ENCODE results near the gene ATG7.
A peak's percentile ranks its signal among the peaks of the same experiment; 100 is the strongest.
"Not testable (repeated sequence)": the region's sequence is repeated elsewhere in the genome, so short reads cannot be mapped to it uniquely, and the experiment has no call there.

The ATG7 gene

DNA sequence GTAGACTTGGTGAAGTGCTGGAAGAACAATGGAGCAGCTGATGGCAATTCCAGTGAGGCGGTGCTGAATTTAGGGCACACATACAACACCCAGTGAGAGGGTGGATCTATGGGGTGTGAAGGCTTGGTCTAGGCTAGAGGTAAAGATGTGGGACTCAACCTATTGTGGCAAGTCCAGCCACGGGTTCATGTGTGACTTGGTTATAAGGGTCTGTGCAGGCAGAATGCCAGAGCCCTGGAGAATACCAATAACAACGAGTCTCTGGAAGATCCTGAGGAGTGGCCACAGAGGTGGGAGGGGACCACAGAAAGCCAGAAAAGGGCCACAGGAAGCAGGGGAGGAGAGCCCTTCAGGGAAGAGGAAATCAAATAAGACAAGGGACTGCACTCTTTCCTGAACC is 316.6 kb downstream of the ATG7 start:
- DNase-seq (ENCODE audit: low read depth, low spot score) = no peak

DNA sequence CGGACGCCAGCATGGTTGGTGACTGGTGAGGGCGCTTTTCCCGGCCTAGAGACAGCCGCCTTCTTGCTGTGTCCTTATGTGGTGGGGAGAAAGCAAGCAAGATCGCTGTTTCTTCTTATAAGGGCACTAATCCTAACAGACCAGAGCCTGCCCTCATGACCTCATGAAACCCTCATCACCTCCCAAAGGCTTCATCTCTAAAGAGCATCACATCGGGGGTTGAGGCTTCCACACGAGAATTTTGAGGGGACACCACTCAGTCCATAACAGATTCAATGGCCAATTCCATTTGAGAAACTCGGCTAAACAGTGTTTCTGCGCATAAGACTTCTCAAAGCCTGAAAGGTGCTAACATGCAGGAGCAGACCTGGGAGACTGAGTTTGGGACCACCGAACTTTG is 317.5 kb downstream of the ATG7 start:
- DNase-seq (ENCODE audit: low read depth, low spot score) = no peak

DNA sequence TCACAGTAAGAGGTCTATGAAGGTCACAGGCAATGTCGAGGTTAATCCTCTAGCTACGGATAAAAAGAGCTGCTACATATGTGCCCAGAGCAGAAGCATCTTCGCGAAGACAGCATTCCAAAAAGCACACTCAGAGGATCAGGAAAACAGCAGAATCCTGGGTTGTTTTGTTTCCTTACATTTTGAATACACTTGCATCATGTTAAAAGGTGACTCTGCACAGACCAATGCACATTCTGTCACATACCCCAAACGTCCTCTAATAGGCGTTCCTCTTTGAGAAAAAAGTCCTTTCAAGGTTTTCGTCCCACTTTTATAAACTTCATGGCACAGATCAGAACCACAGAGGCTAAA is 318.8 kb downstream of the ATG7 start:
- peak; percentile 49 for DNase-seq (ENCODE audit: low read depth, low spot score)

DNA sequence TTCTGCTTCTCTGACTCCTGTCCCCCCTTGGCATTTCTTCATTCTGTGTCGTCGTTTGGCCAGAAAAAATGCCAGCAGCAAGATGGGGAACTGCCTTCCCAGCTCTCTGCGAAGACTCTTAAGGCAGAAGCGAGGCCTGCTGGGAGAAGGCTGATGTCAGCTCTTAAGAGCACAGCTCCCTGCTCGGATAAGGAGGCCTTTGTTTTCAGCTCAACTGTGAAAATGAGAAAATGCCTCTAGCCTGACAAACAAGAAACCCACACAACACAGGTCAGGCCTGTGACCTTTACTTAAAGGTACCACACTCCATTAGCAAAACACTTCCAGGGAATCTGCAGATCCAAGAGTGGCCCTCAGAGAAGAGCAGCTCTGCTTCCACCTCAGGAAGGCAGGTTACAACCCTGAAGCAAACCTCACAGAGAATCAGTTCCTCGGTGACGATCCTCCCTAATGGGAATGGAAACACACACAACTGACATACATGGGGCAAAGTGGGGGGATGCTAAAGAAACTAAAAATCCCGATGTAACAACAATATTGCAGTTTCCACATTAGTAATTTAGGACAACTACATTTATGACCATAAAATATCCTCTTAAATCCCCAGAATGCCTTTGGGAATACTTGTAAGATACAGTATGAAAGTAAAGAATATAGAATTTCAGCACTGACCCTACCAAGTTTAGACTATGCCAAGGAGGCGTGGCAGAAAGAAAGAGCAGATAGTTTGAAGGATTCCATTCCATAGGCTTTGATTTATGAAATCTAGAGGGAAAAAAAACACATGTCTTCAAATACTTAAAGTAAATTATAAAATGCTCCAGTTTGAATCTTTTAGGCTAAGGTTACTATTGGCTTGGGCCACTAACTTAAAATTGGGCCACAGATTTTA is 319.4 kb downstream of the ATG7 start:
- peak; percentile 92 for DNase-seq (ENCODE audit: low read depth, low spot score)

DNA sequence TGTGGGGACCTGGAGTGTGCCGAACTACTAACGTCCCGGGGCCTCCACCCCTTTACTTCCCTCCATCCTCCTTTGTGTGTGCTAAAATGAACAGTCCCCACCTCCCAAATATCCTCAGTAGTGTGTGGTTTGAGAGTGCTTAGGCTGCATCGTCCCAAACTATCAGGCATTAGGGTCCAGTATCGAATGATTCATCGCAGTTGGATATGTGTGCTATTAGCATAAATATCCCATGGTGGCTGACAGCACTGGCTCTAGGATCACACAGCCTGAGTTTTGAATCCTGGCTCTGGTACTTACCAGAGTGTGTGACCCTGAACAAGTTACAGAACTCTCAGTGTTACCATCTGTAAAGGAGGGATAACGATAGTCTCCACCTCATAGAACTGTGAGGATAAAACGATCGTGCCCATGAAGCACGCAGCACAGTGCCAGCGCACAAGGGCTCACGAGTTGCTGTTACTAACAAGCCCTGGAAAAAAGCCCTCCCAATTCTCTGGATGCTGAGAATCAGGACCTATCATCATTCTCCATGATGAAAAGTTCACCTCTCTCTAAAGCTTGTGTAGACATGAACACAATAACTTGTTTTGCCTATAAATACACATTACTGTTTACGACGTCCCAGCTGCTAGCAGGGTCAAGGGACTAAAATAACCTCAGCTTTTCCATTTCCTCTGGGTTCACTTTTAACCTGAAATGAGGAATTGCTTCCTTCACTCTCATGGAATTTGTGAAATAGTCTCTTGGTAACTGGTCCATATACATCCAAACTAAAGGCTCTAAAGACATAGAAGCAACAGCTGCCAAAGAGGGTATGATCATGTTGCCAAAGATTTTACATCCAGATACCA is 320.5 kb downstream of the ATG7 start:
- peak; percentile 78 for DNase-seq (ENCODE audit: low read depth, low spot score)

DNA sequence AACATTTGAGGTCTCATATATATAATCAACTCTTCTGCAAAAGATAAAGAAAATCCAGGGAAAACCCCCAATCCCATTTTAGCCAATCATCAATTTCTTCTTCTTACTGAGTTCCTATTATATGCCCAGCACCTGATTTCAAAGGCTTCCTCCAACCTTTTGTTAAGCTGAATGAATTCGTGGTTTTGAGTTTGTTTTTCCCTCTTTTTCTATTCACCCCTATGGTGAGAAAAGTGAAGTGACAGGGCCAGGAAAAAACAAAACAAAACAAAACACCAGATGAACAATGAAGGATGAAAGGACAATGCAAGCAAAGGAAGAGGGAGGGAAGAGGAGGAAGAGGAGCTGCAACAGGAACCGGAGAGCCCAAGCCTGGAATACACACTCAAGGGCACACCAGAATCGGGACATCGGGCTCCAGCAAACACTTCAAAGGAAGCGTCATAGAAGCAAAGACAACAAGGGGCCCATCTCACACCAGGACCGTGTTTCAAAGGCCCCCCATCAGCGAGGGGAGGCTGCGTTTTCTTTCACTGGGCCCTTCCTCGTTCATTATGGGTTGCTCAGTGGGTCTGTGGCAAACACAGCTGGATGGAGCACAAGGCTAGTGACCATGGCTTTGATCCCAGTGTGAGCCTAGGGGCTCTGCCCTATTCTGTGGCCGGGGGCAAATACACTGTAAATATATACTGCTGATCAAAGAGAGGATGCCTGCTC is 321.3 kb downstream of the ATG7 start:
- DNase-seq (ENCODE audit: low read depth, low spot score) = no peak

DNA sequence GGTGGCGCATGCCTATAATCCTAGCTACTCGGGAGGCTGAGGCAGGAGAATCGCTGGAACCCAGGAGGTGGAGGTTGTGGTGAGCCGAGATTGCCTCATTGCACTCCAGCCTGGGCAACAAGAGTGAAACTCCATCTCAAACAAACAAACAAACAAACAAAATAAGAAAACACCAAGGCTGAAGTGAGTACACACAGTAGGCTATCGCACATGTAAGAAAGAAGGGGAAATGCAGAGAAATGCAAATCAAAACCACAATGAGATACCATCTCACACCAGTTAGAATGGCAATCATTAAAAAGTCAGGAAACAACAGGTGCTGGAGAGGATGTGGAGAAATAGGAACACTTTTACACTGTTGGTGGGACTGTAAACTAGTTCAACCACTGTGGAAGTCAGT is 322.8 kb downstream of the ATG7 start:
- not testable (repeated sequence) for DNase-seq (ENCODE audit: low read depth, low spot score)

DNA sequence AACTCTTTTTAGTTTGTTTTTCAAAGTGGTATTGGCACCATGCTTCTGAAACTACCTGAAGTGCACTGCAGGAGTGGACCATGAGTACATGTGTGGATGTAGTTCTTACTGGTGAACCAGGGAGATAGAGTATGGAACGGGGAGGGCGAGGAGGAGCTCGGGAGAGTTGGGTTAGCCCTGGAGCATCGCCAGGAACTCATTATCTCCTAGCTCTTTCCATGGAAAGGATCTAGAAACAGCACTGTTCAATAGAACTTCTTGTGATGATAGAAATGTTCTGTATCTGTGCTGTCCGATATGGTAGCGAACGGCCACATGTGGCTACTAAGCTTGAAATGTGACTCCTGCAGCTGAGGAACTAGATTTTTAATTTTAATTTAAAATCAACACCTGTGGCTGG is 324.2 kb downstream of the ATG7 start:
- DNase-seq (ENCODE audit: low read depth, low spot score) = no peak

DNA sequence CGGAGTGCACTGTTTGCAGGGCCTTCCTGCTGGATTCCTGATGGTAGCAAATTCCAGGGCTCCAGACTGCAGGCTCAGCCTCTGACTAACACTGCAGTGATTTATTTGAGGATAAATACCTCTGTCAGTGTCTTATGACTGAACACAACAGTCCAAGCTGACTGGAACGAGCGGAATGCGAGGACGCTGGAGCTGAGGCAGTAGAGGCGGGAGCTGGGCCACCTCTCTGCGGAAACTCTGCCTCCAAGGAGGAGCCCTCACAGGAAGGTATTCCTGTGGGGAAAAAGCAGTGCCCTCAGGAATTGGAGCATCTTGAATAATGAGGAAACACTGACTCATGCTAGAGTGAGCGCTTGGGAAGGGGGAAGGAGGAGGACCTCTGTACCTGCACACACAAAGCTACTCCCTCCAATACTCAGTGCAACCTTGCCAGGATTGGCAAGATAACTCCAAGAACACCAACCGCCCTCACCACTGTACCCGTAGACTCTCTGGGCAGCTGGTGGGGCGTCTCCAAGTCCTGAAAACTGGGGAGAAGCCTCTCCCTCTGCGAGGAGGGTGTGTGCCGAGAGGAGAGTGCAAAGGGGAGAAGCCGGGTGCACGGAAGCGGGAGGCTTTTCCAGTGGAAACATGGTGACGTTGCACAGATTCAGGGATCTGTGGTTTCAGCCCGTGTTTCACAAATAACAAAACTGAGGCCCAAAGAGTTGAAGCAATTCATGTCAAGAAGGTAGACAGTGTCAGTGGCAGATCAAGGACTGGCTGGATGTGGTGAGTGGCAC is 328.5 kb downstream of the ATG7 start:
- DNase-seq (ENCODE audit: low read depth, low spot score) = peak; percentile 99

DNA sequence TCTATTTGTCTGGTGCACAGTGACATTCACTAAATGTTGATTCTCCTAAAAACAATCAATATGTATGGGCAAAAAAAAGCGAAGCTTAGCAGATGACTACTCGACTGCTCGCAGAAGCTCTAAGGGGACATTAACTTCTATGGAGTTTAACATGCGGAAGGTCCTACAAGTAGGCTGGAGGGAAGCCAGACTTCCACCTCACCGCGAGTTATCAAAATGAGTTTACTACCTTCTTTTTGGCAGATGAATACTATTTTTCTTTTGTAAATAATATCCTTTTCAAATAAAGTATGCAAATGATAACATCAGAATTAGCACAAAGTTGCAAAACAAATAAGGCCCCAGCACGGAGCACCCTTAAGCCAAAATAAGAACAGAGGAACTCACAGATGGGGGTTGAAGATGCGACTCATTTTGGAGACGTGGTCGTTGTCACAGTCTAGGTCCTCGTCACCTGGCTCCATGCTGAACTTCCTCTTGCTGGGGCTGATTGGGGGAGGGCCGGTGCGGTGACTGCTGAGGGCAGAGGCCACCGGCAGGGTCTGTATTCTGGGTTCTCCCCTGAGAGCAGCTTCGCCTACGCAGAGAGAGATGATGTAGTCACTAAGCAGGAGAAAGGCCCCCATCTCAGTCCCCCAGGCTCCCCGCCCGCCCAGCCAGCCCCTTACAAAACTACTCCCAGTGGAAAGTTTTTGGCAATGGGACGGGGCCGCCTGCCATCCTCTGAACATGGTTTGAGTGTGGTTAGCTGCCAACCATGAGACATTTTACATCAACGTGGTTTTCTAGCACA is 329.4 kb downstream of the ATG7 start:
- peak; percentile 86 for DNase-seq (ENCODE audit: low read depth, low spot score)

DNA sequence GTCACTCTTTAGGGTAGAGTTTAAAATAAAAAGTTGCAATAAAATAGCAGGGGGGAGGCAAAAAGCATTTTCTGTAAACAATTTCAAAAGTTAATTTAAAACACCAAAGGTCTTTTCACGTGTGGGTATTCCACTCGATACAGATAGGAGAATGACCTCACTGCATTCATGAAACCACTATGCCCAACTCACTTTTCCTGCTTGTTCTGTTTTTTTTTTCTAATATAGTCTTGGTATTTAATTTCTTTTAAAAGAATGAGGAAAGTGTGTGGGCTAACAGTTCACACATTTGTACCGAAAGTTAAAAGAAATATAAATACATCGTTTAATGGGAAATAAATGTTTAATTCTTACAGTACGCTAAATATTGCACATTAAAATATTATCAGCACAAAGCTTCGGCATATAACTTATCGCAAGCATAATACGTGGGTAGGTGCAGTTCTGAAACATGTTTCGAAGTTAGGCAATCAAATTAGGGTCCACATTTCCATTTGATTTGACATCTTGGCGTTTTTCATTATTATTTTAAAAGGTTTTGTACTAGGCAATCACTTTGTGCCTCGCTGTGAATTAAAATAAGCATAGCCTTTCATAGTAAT is 330.1 kb downstream of the ATG7 start:
- no peak for DNase-seq (ENCODE audit: low read depth, low spot score)

DNA sequence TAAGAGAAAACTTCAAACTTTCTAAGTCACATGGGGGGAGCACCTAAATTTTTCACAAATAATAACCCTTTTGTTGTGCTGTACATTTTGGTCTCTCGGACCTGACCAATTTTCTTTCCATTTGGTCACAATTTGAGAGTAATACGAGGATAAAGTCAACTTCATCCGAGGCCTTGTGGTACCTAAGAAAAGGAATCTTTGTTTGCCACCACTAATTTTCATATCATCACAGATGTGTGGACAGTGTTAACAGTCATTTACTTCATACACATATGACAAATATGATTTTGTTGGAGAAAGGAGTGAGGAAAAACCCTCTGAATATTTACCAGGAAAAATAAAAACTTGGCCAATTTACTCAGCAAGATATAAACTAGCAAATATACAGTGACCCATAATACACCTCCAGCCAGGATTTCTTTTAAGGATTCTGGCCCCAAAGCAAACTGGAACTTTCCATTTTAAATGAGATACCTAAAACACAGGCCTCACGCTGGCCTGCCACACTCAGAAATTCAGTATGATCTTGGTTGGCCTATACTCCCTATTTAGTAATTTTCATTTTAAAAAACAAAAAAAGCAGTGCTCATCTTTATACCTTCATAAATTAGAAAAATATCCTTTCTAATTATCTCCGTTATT is 330.8 kb downstream of the ATG7 start:
- DNase-seq (ENCODE audit: low read depth, low spot score) = no peak

DNA sequence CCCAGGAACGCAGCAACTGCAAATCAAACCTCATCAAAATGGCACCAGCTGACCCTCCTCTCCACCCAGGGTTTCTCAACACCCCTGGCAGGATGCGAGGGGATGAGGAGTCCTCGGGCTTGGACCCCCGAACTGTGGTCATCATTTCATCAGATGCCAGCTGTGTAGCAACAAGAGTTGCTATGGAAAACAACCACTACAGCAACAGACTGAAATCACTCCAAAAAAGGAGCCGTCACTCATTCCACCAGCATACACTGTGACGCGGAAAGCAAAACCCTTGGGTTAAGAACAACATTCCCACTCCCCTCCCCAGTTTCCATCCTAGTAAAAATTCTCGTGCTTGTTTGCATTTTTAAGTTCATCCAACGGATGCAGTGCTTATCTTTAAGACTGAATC is 331.4 kb downstream of the ATG7 start:
- DNase-seq (ENCODE audit: low read depth, low spot score) = peak; percentile 88

DNA sequence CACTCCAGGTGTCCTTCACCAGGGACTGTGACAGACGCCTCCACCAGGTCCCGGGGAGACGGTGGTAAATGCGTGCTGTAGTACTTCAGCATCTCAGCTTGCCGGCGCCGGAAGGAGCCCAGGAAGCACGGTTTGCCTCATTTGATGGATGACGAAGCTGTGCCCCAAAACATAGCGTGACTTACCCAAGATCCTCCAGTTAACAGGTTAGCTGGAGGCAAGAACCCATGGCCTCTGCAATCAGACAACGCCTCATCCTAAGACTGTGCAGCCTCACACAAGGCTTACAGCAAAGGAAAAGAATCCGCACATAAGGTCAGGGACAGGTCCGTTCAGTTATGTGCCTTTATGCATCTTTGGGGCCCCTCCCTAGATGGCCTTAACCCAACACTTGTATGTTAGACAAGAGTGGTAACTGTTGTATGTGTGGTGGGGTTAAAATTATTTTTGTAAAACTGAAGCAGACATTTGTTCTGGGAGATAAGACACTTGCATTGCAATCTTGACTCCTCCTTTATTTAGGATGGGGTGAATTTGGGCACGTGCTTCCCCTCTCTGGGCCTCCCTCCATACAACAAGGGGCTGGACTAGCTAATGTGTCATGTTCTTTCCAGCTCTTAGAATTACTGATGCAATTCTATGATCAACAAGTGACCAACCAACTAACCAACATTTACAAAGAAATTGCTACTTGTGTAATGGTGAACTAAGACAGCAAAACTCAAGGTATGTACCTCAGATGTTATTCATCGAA is 332.1 kb downstream of the ATG7 start:
- DNase-seq (ENCODE audit: low read depth, low spot score) = no peak

DNA sequence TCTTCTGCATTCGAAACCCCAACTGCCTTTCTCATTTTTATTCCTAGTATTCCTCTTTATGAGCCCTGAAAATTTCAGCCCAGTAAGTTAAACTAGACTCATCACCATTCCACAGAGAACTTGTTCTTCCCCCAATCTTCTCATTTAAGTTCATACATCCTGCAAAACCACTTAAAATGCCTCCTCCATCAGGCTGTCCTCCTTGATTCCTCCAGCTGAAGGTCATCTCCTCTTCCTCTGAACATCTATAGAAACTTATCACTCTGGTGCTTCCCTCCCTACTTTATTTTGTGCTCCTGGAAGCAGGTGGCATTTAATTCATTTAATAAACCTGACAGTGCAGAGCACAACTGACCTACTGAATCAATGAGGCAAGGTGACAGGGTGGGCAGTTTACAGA is 333.2 kb downstream of the ATG7 start:
- no peak for DNase-seq (ENCODE audit: low read depth, low spot score)

DNA sequence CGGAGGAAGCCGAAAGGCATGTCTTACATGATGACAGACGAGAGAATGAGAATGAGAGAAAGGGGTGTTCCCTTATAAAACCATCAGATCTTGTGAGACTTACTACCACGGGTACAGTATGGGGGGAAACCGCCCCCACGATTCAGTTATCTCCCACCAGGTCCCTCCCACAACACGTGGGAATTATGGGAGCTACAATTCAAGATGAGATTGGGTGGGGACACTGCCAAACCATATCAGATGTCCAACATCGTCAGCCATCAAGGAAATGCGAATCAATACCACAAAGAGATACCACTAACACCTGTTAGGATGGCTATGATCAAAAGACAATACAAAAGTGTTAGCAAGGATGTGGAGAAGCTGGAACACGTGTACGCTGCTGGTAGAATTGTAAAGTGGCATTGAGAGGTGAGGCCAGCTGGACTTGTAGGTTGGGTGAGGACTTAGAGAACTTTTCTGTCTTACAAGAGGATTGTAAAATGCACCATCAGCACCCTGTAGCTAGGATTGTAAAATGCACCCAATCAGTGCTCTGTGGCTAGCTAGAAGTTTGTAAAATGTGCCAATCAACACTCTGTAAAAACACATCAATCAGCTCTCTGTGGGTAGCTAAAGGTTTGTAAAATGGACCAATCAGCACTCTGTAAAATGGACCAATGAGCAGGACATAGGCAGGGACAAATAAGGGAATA is 334.0 kb downstream of the ATG7 start:
- no peak for DNase-seq (ENCODE audit: low read depth, low spot score)

DNA sequence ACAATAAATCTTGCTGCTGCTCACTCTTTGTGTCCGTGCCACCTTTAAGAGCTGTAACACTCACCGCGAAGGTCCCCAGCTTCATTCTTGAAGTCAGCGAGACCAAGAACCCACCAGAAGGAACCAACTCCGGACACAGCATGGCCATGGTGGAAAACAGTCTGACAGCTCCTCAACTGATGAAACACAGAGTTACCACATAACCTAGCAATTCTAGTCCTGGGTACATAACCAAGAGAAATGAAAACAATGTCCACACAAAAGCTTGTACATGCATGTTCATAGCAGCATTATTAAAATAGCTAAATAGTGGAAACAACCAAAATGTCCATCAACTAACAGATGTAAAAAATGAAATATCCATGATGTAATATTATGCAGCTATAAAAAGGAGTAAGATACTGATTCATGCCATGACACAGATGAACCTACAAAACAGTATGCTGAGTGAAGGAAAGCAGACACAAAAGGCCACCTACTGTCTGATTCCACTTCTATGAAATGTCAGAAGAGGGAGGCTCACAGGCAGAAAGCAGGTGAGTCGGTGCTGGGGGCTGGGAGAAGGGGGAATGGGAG is 334.8 kb downstream of the ATG7 start:
- DNase-seq (ENCODE audit: low read depth, low spot score) = no peak
